Liver (tissue), 9 donors: ENCODE data around the gene MRTFB. TPM values are rescaled to one million over a fixed set of nuclear protein-coding genes. Genes with fewer than 3 reads are reported as not detected.
"Not testable (repeated sequence)": the region's sequence is repeated elsewhere in the genome, so short reads cannot be mapped to it uniquely, and the experiment has no call there.

Experiments
- DNase-seq: peaks from one replicate; pipeline ENCODE4 v3.0.0-alpha.2; 2017; ENCODE audit warnings: low spot score
- H3K27ac ChIP-seq, 2 donors: one replicate each; pipeline ENCODE4 v1.7.0; 2013; ENCODE audit warnings: inconsistent platforms in 2 of 2, low read length in 2 of 2, control low read depth in 1 of 2, low read depth in 1 of 2, mild to moderate bottlenecking in 1 of 2
- H3K27me3 ChIP-seq, 4 donors: one replicate each; pipeline versions ENCODE4 v1.6.1 to v1.7.0; 2013; ENCODE audit warnings: low read length in 3 of 4, inconsistent platforms in 1 of 4, mild to moderate bottlenecking in 1 of 4, moderate library complexity in 1 of 4; ENCODE audit not compliant: control insufficient read depth in 4 of 4, insufficient read depth in 4 of 4
- H3K36me3 ChIP-seq, 4 donors: one replicate each; pipeline versions ENCODE4 v1.6.1 to v1.7.0; 2013; ENCODE audit warnings: low read length in 3 of 4, mild to moderate bottlenecking in 3 of 4, low read depth in 1 of 4, moderate library complexity in 1 of 4; ENCODE audit not compliant: control insufficient read depth in 4 of 4, insufficient read depth in 3 of 4
- H3K4me1 ChIP-seq, 4 donors: one replicate each; pipeline versions ENCODE4 v1.6.1 to v1.7.0; 2013; ENCODE audit warnings: low read length in 3 of 4, mild to moderate bottlenecking in 3 of 4, moderate library complexity in 1 of 4; ENCODE audit not compliant: control insufficient read depth in 4 of 4, insufficient read depth in 4 of 4
- H3K4me3 ChIP-seq, 3 donors: one replicate each; pipeline versions ENCODE4 v1.6.1 to v1.7.0; 2013; ENCODE audit warnings: low read length in 3 of 3, control low read depth in 1 of 3, low read depth in 1 of 3, mild to moderate bottlenecking in 1 of 3
- H3K9ac ChIP-seq, 2 donors: one replicate each; pipeline ENCODE4 v1.7.0; 2013; ENCODE audit warnings: low read length in 2 of 2, mild to moderate bottlenecking in 2 of 2, moderate library complexity in 2 of 2, control low read depth in 1 of 2, low read depth in 1 of 2
- H3K9me3 ChIP-seq, 4 donors: one replicate each; pipeline versions ENCODE4 v1.6.1 to v1.7.0; 2013; ENCODE audit warnings: low read length in 3 of 4; ENCODE audit not compliant: control insufficient read depth in 4 of 4
- EGR1 ChIP-seq, 2 donors: IDR thresholded peaks; 2 replicates each; pipeline ENCODE4 v1.6.1; 2016 to 2018; ENCODE audit warnings: antibody characterized with exemption in 2 of 2, low read depth in 2 of 2
- FOXA1 ChIP-seq: IDR thresholded peaks from 2 replicates; pipeline ENCODE4 v1.6.1; 2016; ENCODE audit warnings: antibody characterized with exemption
- FOXA2 ChIP-seq: IDR thresholded peaks from 2 replicates; pipeline ENCODE4 v1.6.1; 2016; ENCODE audit warnings: antibody characterized with exemption
- GABPA ChIP-seq, 2 donors: IDR thresholded peaks in 1 of 2; conservative IDR thresholded peaks in 1 of 2; 2 replicates each; pipeline ENCODE4 v1.6.1; 2016; ENCODE audit warnings: antibody characterized with exemption in 2 of 2, mild to moderate bottlenecking in 1 of 2, moderate library complexity in 1 of 2
- HNF4A ChIP-seq, 2 donors: conservative IDR thresholded peaks; 2 replicates each; pipeline ENCODE4 v1.6.1; 2016; ENCODE audit warnings: antibody characterized with exemption in 2 of 2, mild to moderate bottlenecking in 2 of 2
- HNF4G ChIP-seq: IDR thresholded peaks from 2 replicates; pipeline ENCODE4 v1.6.1; 2016; ENCODE audit warnings: antibody characterized with exemption
- JUND ChIP-seq, 2 donors: IDR thresholded peaks; 2 replicates each; pipeline ENCODE4 v1.6.1; 2016; ENCODE audit warnings: antibody characterized with exemption in 2 of 2
- NR2F2 ChIP-seq: IDR thresholded peaks from 2 replicates; pipeline ENCODE4 v1.6.1; 2016; ENCODE audit warnings: antibody characterized with exemption
- RAD21 ChIP-seq, 2 donors: IDR thresholded peaks; 2 replicates each; pipeline ENCODE4 v1.6.1; 2016; ENCODE audit warnings: antibody characterized with exemption in 2 of 2, mild to moderate bottlenecking in 2 of 2
- RXRA ChIP-seq, 2 donors: IDR thresholded peaks; 2 replicates each; pipeline ENCODE4 v1.6.1; 2017 to 2018; ENCODE audit warnings: antibody characterized with exemption in 2 of 2, mild to moderate bottlenecking in 1 of 2
- SP1 ChIP-seq: IDR thresholded peaks from 2 replicates; pipeline ENCODE4 v1.6.1; 2018; ENCODE audit warnings: antibody characterized with exemption, mild to moderate bottlenecking
- YY1 ChIP-seq: IDR thresholded peaks from 2 replicates; pipeline ENCODE4 v1.6.1; 2016; ENCODE audit warnings: antibody characterized with exemption, mild to moderate bottlenecking
- WGBS: extraction: QIAGEN DNeasy Blood & Tissue Kit; methylation state at CpG from one replicate; pipeline ENCODE4 v1.1.7; 2013; 5-methylcytosine and 5-hydroxymethylcytosine counted together
- polyA plus RNA-seq, 2 donors: library from polyadenylated mRNA; stranded (reverse) in 1 of 2; unstranded in 1 of 2; fragments of 200-250 nt in 1 of 2; fragments of >200 nt in 1 of 2; fragmentation: Nextera tagmentation in 1 of 2; extraction: Ambion mirVana in 1 of 2; gene quantifications; one replicate each; pipeline versions ENCODE4 v1.2.1 to v1.2.3, GENCODE V29; 2013 to 2015
- total RNA-seq, 2 donors: library from RNA; depleted of rRNA; stranded (reverse); fragments of >200 nt; gene quantifications; one replicate each; pipeline ENCODE4 v1.2.3, GENCODE V29; 2014
- TF ChIP-seq, protein P1 (sequence below): fragments of 150-350 bp; IDR thresholded peaks from 2 replicates; pipeline ENCODE4 v1.5.1; 2017; ENCODE audit warnings: improper control_type of control experiment, low read depth, low read length; ENCODE audit not compliant: missing input control
- TF ChIP-seq, protein P2 (sequence below): IDR thresholded peaks from 2 replicates; pipeline ENCODE4 v1.6.1; 2016; ENCODE audit warnings: antibody characterized with exemption
- TF ChIP-seq, protein P3 (sequence below): IDR thresholded peaks from 2 replicates; pipeline ENCODE4 v1.6.1; 2016; ENCODE audit warnings: antibody characterized with exemption
- TF ChIP-seq, protein P4 (sequence below): IDR thresholded peaks from 2 replicates; pipeline ENCODE4 v1.6.1; 2016; ENCODE audit warnings: antibody characterized with exemption
- donor health status: healthy.
- donor health status: healthy.
- donor health status: healthy.
- donor health status: healthy.
- donor health status: healthy.

The MRTFB gene
- total and polyA plus RNA-seq, 4 donors = 4.1 to 14.2 (median 5.8) TPM

DNA sequence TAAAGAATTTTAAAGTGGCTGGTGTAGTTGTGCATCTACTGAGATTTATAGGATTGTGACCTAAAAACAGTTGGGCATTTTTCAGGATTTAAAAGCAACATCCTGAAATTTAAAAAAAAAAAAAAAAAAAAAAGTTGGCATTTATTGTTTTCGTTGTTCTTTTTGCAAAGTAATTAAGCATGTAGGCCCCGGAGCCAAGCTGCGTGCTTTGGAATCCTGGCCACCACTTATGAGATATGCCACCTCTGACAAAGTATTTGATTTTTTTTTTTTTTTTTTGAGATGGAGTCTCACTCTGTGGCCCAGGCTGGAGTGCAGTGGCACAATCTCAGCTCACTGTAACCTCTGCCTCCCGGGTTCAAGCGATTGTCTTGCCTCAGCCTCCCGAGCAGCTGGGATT lies 112.8 kb downstream of the MRTFB start:
- 97% methylated on average over 6 of the region's 6 CpGs for WGBS
- DNase-seq, H3K4me1 ChIP-seq, H3K27me3 ChIP-seq, H3K9ac ChIP-seq, H3K27ac ChIP-seq, H3K36me3 ChIP-seq, H3K9me3 ChIP-seq, H3K4me3 ChIP-seq: not testable (repeated sequence)

DNA sequence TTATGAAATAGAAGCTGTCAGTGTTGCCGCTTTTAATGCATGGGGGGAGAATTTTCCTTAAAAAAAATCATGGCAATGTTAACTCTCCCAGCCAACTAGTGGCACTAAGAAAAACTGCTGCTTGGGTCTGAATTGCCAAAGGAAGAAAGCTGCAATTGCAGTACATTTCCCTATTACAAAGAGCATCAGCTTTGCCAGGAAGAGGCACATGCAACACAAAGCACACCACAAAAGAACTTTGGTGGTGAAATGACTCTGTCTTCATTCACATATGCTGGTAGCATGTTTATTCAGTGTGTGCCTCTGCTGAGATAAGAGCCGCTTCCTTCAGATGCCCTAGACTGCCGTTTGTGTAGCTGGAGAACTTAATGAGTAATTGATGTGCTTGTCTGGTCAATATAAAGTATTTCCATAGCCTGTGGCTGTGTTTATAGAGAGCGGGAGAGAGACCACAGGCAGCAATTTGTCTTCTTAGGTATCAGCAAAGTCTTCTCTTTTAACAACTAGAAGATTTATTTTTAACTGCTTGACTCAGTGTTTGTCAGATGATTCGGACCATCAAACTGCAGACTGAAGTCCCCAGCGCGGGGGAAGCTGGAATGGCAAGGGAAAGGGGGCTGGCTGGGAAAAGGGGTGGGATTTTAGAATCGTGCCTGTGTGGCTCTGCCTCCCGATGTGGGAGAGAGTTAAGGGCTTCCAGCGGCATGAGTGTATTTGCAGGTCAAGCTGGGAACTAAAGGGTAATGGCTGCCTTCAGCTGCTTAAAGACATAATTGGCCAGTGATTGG lies 115.1 kb downstream of the MRTFB start:
- H3K4me1 ChIP-seq = peaks cover 0 to 3% (median 0%) of the 10 kb centered on the region in 4 donors
- H3K36me3 ChIP-seq = peaks cover 0 to 2% (median 0%) of the 10 kb centered on the region in 4 donors
- TF ChIP-seq RAD21 (IDR thresholded peaks at IDR 0.05) (peak; percentile 37 to 69), FOXA2 (no peak)
- TF ChIP-seq, protein P1, sequence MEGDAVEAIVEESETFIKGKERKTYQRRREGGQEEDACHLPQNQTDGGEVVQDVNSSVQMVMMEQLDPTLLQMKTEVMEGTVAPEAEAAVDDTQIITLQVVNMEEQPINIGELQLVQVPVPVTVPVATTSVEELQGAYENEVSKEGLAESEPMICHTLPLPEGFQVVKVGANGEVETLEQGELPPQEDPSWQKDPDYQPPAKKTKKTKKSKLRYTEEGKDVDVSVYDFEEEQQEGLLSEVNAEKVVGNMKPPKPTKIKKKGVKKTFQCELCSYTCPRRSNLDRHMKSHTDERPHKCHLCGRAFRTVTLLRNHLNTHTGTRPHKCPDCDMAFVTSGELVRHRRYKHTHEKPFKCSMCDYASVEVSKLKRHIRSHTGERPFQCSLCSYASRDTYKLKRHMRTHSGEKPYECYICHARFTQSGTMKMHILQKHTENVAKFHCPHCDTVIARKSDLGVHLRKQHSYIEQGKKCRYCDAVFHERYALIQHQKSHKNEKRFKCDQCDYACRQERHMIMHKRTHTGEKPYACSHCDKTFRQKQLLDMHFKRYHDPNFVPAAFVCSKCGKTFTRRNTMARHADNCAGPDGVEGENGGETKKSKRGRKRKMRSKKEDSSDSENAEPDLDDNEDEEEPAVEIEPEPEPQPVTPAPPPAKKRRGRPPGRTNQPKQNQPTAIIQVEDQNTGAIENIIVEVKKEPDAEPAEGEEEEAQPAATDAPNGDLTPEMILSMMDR = peak; percentile 31
- no peaks in the 10 kb centered on the region for H3K9me3 ChIP-seq
- WGBS = 71% methylated on average over 10 of the region's 10 CpGs
- H3K27me3 ChIP-seq = no peaks in the 10 kb centered on the region
- no peak overlapping the region for H3K27ac ChIP-seq
- no peak overlapping the region for H3K9ac ChIP-seq
- no peak overlapping the region for H3K4me3 ChIP-seq
- no peak for DNase-seq

GRCh38 chr16:14186795-14187221 lies 115.7 kb downstream of the MRTFB start:
- TF ChIP-seq, protein P2, sequence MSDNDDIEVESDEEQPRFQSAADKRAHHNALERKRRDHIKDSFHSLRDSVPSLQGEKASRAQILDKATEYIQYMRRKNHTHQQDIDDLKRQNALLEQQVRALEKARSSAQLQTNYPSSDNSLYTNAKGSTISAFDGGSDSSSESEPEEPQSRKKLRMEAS = no peak
- TF ChIP-seq EGR1 (IDR thresholded peaks at IDR 0.05; ENCODE audit: low read depth in 2 of 2) (no peak), SP1 (no peak), HNF4G (no peak), RXRA (IDR thresholded peaks at IDR 0.05) (no peak), NR2F2 (no peak), GABPA (IDR thresholded peaks at IDR 0.05 in 1 of 2, conservative IDR thresholded peaks at IDR 0.05 in 1 of 2) (no peak), YY1 (no peak), FOXA2 (no peak), RAD21 (IDR thresholded peaks at IDR 0.05) (no peak), HNF4A (conservative IDR thresholded peaks at IDR 0.05) (no peak), JUND (IDR thresholded peaks at IDR 0.05) (no peak), FOXA1 (no peak)
- TF ChIP-seq, protein P3, sequence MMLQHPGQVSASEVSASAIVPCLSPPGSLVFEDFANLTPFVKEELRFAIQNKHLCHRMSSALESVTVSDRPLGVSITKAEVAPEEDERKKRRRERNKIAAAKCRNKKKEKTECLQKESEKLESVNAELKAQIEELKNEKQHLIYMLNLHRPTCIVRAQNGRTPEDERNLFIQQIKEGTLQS = no peak
- TF ChIP-seq, protein P4, sequence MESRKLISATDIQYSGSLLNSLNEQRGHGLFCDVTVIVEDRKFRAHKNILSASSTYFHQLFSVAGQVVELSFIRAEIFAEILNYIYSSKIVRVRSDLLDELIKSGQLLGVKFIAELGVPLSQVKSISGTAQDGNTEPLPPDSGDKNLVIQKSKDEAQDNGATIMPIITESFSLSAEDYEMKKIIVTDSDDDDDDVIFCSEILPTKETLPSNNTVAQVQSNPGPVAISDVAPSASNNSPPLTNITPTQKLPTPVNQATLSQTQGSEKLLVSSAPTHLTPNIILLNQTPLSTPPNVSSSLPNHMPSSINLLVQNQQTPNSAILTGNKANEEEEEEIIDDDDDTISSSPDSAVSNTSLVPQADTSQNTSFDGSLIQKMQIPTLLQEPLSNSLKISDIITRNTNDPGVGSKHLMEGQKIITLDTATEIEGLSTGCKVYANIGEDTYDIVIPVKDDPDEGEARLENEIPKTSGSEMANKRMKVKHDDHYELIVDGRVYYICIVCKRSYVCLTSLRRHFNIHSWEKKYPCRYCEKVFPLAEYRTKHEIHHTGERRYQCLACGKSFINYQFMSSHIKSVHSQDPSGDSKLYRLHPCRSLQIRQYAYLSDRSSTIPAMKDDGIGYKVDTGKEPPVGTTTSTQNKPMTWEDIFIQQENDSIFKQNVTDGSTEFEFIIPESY = no peak
- TF ChIP-seq, protein P1 = no peak
- Histone ChIP-seq H3K36me3 (peaks cover 0 to 2% (median 0%) of the 10 kb centered on the region in 4 donors), H3K9me3 (no peaks in the 10 kb centered on the region), H3K27ac (no peak overlapping the region), H3K4me1 (peaks cover 0 to 3% (median 0%) of the 10 kb centered on the region in 4 donors), H3K4me3 (no peak overlapping the region), H3K9ac (no peak overlapping the region), H3K27me3 (no peaks in the 10 kb centered on the region)
- 87% methylated on average over 5 of the region's 5 CpGs for WGBS
- no peak for DNase-seq
